HG02938 (cell line): ENCODE results near the gene BMP6.

Experiments
- ATAC-seq: cut with Tn5 transposase; IDR thresholded peaks from one replicate; pipeline ENCODE4 v1.9.1; 2021; ENCODE audit warnings: mild to moderate bottlenecking, moderate library complexity; ENCODE audit not compliant: unreplicated experiment

Gene BMP6

GRCh38 chr6:7821426-7821825 lies 95.5 kb downstream of the BMP6 start:
- no peak for ATAC-seq

- no peak for ATAC-seq
Measured at GRCh38 chr6:7823552-7823951, 97.7 kb downstream of the BMP6 start.

- no peak for ATAC-seq
Measured at GRCh38 chr6:7825986-7826385, 100.1 kb downstream of the BMP6 start.

- ATAC-seq, result no peak
Measured at GRCh38 chr6:7827142-7827541, 101.2 kb downstream of the BMP6 start.

- no peak for ATAC-seq
Measured at GRCh38 chr6:7828124-7828523, 102.2 kb downstream of the BMP6 start.

GRCh38 chr6:7832904-7833750 lies 107.2 kb downstream of the BMP6 start:
- ATAC-seq, result no peak

GRCh38 chr6:7833751-7834070 lies 107.8 kb downstream of the BMP6 start:
- no peak for ATAC-seq

GRCh38 chr6:7836371-7837026 lies 110.6 kb downstream of the BMP6 start:
- no peak for ATAC-seq

GRCh38 chr6:7841781-7842468 lies 116.0 kb downstream of the BMP6 start:
- ATAC-seq, result no peak

- ATAC-seq, result no peak
Measured at GRCh38 chr6:7846966-7847818, 121.3 kb downstream of the BMP6 start.

GRCh38 chr6:7848229-7848628 lies 122.3 kb downstream of the BMP6 start:
- no peak for ATAC-seq

GRCh38 chr6:7851780-7852179 lies 125.9 kb downstream of the BMP6 start:
- no peak for ATAC-seq

- ATAC-seq, result no peak
Measured at GRCh38 chr6:7859591-7859990, 133.7 kb downstream of the BMP6 start.

- no peak for ATAC-seq
Measured at GRCh38 chr6:7865781-7866180, 139.9 kb downstream of the BMP6 start.

GRCh38 chr6:7866526-7866925 lies 140.6 kb downstream of the BMP6 start:
- ATAC-seq, result no peak

- no peak for ATAC-seq
Measured at GRCh38 chr6:7868926-7869325, 143.0 kb downstream of the BMP6 start.

- ATAC-seq, result no peak
Measured at GRCh38 chr6:7878401-7878964, 152.6 kb downstream of the BMP6 start.

GRCh38 chr6:7879043-7879442 lies 153.1 kb downstream of the BMP6 start:
- no peak for ATAC-seq

- no peak for ATAC-seq
Measured at GRCh38 chr6:7879579-7879978, 153.7 kb downstream of the BMP6 start.

GRCh38 chr6:7879980-7880717 lies 154.2 kb downstream of the BMP6 start:
- no peak for ATAC-seq
